GM18499 (cell line): ENCODE measurements around the gene PNLDC1.

Experiments used
- ATAC-seq: cut with Tn5 transposase; IDR thresholded peaks from one replicate; pipeline ENCODE4 v1.9.1; 2021; ENCODE audit warnings: moderate number of reproducible peaks; ENCODE audit not compliant: insufficient read depth, unreplicated experiment

Gene PNLDC1

GRCh38 chr6:159800141-159800865, at the start of gene PNLDC1:
Gene PNLDC1 (plus strand): TSS chr6:159800276. CDS start chr6:159800308, 32 bp downstream.
- ATAC-seq = no peak

- ATAC-seq = no peak
These were observed 48.6 kb upstream of the PNLDC1 start for GRCh38 chr6:159751448-159751847.

- no peak for ATAC-seq
These were observed 46.8 kb upstream of the PNLDC1 start for GRCh38 chr6:159753081-159753872.

GRCh38 chr6:159754401-159754800, 45.7 kb upstream of the PNLDC1 start:
- no peak for ATAC-seq

- ATAC-seq = no peak
These were observed 44.8 kb upstream of the PNLDC1 start for GRCh38 chr6:159754959-159755914.

GRCh38 chr6:159756508-159756907, 43.6 kb upstream of the PNLDC1 start:
- no peak for ATAC-seq

- no peak for ATAC-seq
These were observed 41.8 kb upstream of the PNLDC1 start for GRCh38 chr6:159758031-159759001.

- ATAC-seq = no peak
These were observed 40.4 kb upstream of the PNLDC1 start for GRCh38 chr6:159759645-159760044.

- no peak for ATAC-seq
These were observed 39.4 kb upstream of the PNLDC1 start for GRCh38 chr6:159760602-159761057.

GRCh38 chr6:159761129-159761872, 38.8 kb upstream of the PNLDC1 start:
- ATAC-seq = peak; percentile 1

- peak; percentile 90 for ATAC-seq
These were observed 38.0 kb upstream of the PNLDC1 start, which contains the start of gene ACAT2 for GRCh38 chr6:159761873-159762680. Gene ACAT2 (plus strand): TSS chr6:159762045. CDS start chr6:159762088, 43 bp downstream.

- ATAC-seq = peak; percentile 8
These were observed 37.3 kb upstream of the PNLDC1 start for GRCh38 chr6:159762681-159763293.

GRCh38 chr6:159766906-159767305, 33.2 kb upstream of the PNLDC1 start:
- no peak for ATAC-seq

- ATAC-seq = no peak
These were observed 30.6 kb upstream of the PNLDC1 start for GRCh38 chr6:159769470-159769869.

- ATAC-seq = no peak
These were observed 27.9 kb upstream of the PNLDC1 start for GRCh38 chr6:159772196-159772595.

- ATAC-seq = no peak
These were observed 22.7 kb upstream of the PNLDC1 start for GRCh38 chr6:159777240-159777904.

GRCh38 chr6:159778131-159778530, 21.9 kb upstream of the PNLDC1 start:
- no peak for ATAC-seq
